Stimulated activated CD4-positive, alpha-beta T cell treated with anti-CD3 and anti-CD28 coated beads, TNF-alpha, amount 100 ng/mL, for 4 hours (primary cell): ENCODE results near the gene FAM78A.
"Not testable (repeated sequence)": the region's sequence is repeated elsewhere in the genome, so short reads cannot be mapped to it uniquely, and the experiment has no call there.

Experiments used
- DNase-seq, 3 experiments: peaks; one replicate each; pipeline ENCODE4 v3.0.0-alpha.2; 2020; ENCODE audit warnings: low read depth in 3 of 3

Gene FAM78A

DNA sequence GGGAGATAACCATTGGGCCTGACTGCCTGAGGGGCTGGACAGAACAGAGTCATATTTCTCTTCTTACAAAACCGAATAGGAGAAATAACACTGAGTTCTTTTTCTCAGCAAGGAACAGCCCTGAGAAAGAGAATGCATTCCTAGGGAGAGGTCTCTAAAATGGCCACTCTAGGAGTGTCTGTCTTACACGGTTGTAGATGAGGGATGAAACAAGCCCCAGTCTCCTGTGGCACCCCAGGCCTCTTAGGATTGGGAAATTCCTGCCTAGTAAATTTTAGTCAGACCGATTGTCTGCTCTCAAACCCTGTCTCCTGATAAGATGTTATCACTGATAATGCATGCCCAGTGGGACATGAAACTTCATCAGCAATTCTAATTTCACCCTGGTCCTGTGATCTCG, 64.4 kb downstream of the FAM78A start:
- not testable (repeated sequence) for DNase-seq
